H1 (cell line): ENCODE results near the gene CHST9. TPM values are rescaled to one million over a fixed set of nuclear protein-coding genes. Genes with fewer than 3 reads are reported as not detected.

ENCODE experiments used
- CTCF ChIA-PET: fragments of 300-600 bp; sonication (Branson Sonifier 250); formaldehyde crosslinking; loops from one replicate; lab custom pipeline; 2021; ENCODE audit not compliant: partially characterized antibody; lab: Charles Lee
- POLR2A ChIA-PET: fragments of 300-600 bp; sonication (Branson Sonifier 250); formaldehyde crosslinking; loops from one replicate; lab custom pipeline; 2021; ENCODE audit warnings: inconsistent platforms; ENCODE audit not compliant: partially characterized antibody; lab: Charles Lee
- DNase-seq, 2 experiments: peaks; one replicate each; pipeline versions ENCODE4 v3.0.0 to v3.0.0-alpha.2; 2010 to 2022; ENCODE audit warnings: low spot score in 2 of 2, low read depth in 1 of 2, mixed read lengths in 1 of 2
- FAIRE-seq: peaks from 2 replicates; lab custom pipeline; 2011; peaks lifted over from hg19 to GRCh38; lab: Jason Lieb, UNC
- H2AFZ ChIP-seq: 2 replicates; pipeline ENCODE4 v1.8.1; 2012; ENCODE audit warnings: low read length, inconsistent platforms
- H2AK5ac ChIP-seq: 2 replicates; pipeline ENCODE4 v1.6.1; 2013; ENCODE audit warnings: low read depth, low read length
- H2BK120ac ChIP-seq: replicated peaks from 2 replicates; pipeline ENCODE3; 2013; ENCODE audit warnings: low read depth, low read length, inconsistent platforms
- H2BK12ac ChIP-seq: 2 replicates; pipeline ENCODE4 v1.6.1; 2013; ENCODE audit warnings: low read depth, low read length
- H2BK15ac ChIP-seq: 2 replicates; pipeline ENCODE4 v1.6.1; 2013; ENCODE audit warnings: low read length
- H2BK20ac ChIP-seq: 2 replicates; pipeline ENCODE4 v1.6.1; 2013; ENCODE audit warnings: low read length
- H2BK5ac ChIP-seq: 2 replicates; pipeline ENCODE4 v1.6.1; 2013; ENCODE audit warnings: low read depth, low read length
- H3K14ac ChIP-seq: 2 replicates; pipeline ENCODE4 v1.6.1; 2013; ENCODE audit warnings: inconsistent platforms; ENCODE audit not compliant: insufficient read length
- H3K18ac ChIP-seq: 2 replicates; pipeline ENCODE4 v1.6.1; 2013; ENCODE audit warnings: low read length; ENCODE audit errors: extremely low read depth
- H3K23ac ChIP-seq: 2 replicates; pipeline ENCODE4 v1.6.1; 2013; ENCODE audit warnings: inconsistent platforms; ENCODE audit not compliant: insufficient read length
- H3K23me2 ChIP-seq: 2 replicates; pipeline ENCODE4 v1.6.1; 2013; ENCODE audit warnings: low read depth, low read length
- H3K27ac ChIP-seq: 2 replicates; pipeline ENCODE4 v1.6.1; 2011; ENCODE audit warnings: low read depth, low read length, inconsistent platforms
- H3K27me3 ChIP-seq, 4 experiments: replicated peaks in 1 of 4; 1 replicate in 1 of 4; 2 replicates in 3 of 4; pipeline versions ENCODE4 v1.6.1 to v1.8.1; 2011 to 2013; ENCODE audit warnings: low read length in 3 of 4, mild to moderate bottlenecking in 3 of 4, inconsistent platforms in 2 of 4, mixed read lengths in 2 of 4, moderate library complexity in 1 of 4; ENCODE audit not compliant: control insufficient read depth in 3 of 4, insufficient read depth in 3 of 4; ENCODE audit errors: extremely low read depth in 1 of 4
- H3K36me3 ChIP-seq, 4 experiments: 2 replicates each; pipeline versions ENCODE4 v1.6.1 to v1.8.1; 2011 to 2013; ENCODE audit warnings: mild to moderate bottlenecking in 4 of 4, low read length in 3 of 4, moderate library complexity in 2 of 4, control low read depth in 1 of 4, inconsistent platforms in 1 of 4; ENCODE audit not compliant: insufficient read depth in 4 of 4, control insufficient read depth in 2 of 4
- H3K4ac ChIP-seq: replicated peaks from 2 replicates; pipeline ENCODE3; 2013; ENCODE audit warnings: low read length, low read depth, mixed read lengths, inconsistent platforms; ENCODE audit not compliant: insufficient read length
- H3K4me1 ChIP-seq, 4 experiments: replicated peaks in 1 of 4; 1 replicate in 1 of 4; 2 replicates in 3 of 4; pipeline versions ENCODE4 v1.6.1 to v1.8.1; 2011 to 2013; ENCODE audit warnings: low read length in 3 of 4, inconsistent platforms in 2 of 4, mixed read lengths in 1 of 4; ENCODE audit not compliant: insufficient read depth in 4 of 4, control insufficient read depth in 3 of 4
- H3K4me2 ChIP-seq, 2 experiments: 2 replicates each; pipeline versions ENCODE4 v1.6.1 to v1.8.1; 2011 to 2013; ENCODE audit warnings: low read depth in 2 of 2, low read length in 2 of 2, control low read depth in 1 of 2, inconsistent platforms in 1 of 2, mild to moderate bottlenecking in 1 of 2; ENCODE audit not compliant: insufficient read depth in 1 of 2
- H3K4me3 ChIP-seq, 4 experiments: fragments of 200-600, 300-600 bp in 1 of 4; sonication (generic), shearing (Covaris generic), sonication (Bioruptor Twin) in 1 of 4; 2 replicates each; pipeline versions ENCODE4 v1.5.1 to v1.8.1; 2011 to 2016; ENCODE audit warnings: low read length in 4 of 4, low read depth in 3 of 4, control low read depth in 2 of 4, inconsistent platforms in 2 of 4, mild to moderate bottlenecking in 2 of 4, mixed read lengths in 1 of 4, moderate library complexity in 1 of 4; ENCODE audit not compliant: insufficient read depth in 2 of 4; ENCODE audit errors: extremely low read depth in 1 of 4
- H3K56ac ChIP-seq: replicated peaks from 2 replicates; pipeline ENCODE3; 2013; ENCODE audit warnings: low read depth, mild to moderate bottlenecking, mixed read lengths, low read length, inconsistent platforms; ENCODE audit not compliant: insufficient read length
- H3K79me1 ChIP-seq: 2 replicates; pipeline ENCODE4 v1.6.1; 2013; ENCODE audit warnings: low read depth, low read length, control low read depth
- H3K79me2 ChIP-seq, 2 experiments: 2 replicates each; pipeline versions ENCODE4 v1.6.1 to v1.8.1; 2012 to 2013; ENCODE audit warnings: low read length in 2 of 2, mild to moderate bottlenecking in 2 of 2, inconsistent platforms in 1 of 2; ENCODE audit not compliant: insufficient read depth in 2 of 2, control insufficient read depth in 1 of 2
- H3K9ac ChIP-seq, 4 experiments: replicated peaks in 1 of 4; 1 replicate in 1 of 4; 2 replicates in 3 of 4; pipeline versions ENCODE4 v1.6.1 to v1.8.1; 2011 to 2013; ENCODE audit warnings: low read depth in 3 of 4, low read length in 3 of 4, control low read depth in 2 of 4, mild to moderate bottlenecking in 2 of 4, moderate library complexity in 2 of 4, inconsistent platforms in 1 of 4; ENCODE audit errors: extremely low read depth in 1 of 4
- H3K9me3 ChIP-seq, 2 experiments: 2 replicates each; pipeline versions ENCODE4 v1.6.1 to v1.8.1; 2012 to 2013; ENCODE audit warnings: mild to moderate bottlenecking in 2 of 2, moderate library complexity in 2 of 2, control low read depth in 1 of 2, inconsistent platforms in 1 of 2, low read depth in 1 of 2, low read length in 1 of 2, mixed read lengths in 1 of 2; ENCODE audit not compliant: insufficient read depth in 2 of 2
- H4K20me1 ChIP-seq, 2 experiments: replicated peaks in 1 of 2; 2 replicates each; pipeline versions ENCODE3 to v1.8.1; 2011 to 2013; ENCODE audit warnings: inconsistent platforms in 2 of 2, low read length in 2 of 2, mild to moderate bottlenecking in 1 of 2; ENCODE audit not compliant: insufficient read depth in 2 of 2, control insufficient read depth in 1 of 2
- H4K5ac ChIP-seq: 2 replicates; pipeline ENCODE4 v1.6.1; 2013; ENCODE audit warnings: low read length, low read depth, mixed read lengths, inconsistent platforms; ENCODE audit not compliant: insufficient read length
- H4K8ac ChIP-seq: 2 replicates; pipeline ENCODE4 v1.8.0; 2013; ENCODE audit warnings: mild to moderate bottlenecking, moderate library complexity, low read length, inconsistent platforms; ENCODE audit not compliant: insufficient read depth; ENCODE audit errors: extremely low read depth
- H4K91ac ChIP-seq: replicated peaks from 2 replicates; pipeline ENCODE3; 2013; ENCODE audit warnings: low read length, mixed read lengths, inconsistent platforms; ENCODE audit not compliant: insufficient read length
- EZH2 ChIP-seq: fragments of 200-600 bp; sonication (generic); IDR thresholded peaks from 2 replicates; pipeline ENCODE4 v1.7.1; 2012; ENCODE audit warnings: low read depth, mild to moderate bottlenecking, moderate library complexity, low read length, inconsistent platforms; ENCODE audit not compliant: severe bottlenecking
- JUND ChIP-seq: IDR thresholded peaks from 2 replicates; pipeline ENCODE4 v1.6.1; 2011; ENCODE audit warnings: mild to moderate bottlenecking, improper control_type of control experiment, low read length
- KDM5A ChIP-seq: fragments of 200-600 bp; IDR thresholded peaks from 2 replicates; pipeline ENCODE4 v1.7.1; 2012; ENCODE audit warnings: mild to moderate bottlenecking, low read length, inconsistent platforms, mixed read lengths
- TEAD4 ChIP-seq: IDR thresholded peaks from 2 replicates; pipeline ENCODE4 v1.6.1; 2012; ENCODE audit warnings: low read depth, low read length, inconsistent platforms, mixed read lengths
- WGBS, 2 experiments: shearing (Covaris generic) in 1 of 2; methylation state at CpG; one replicate each; pipeline versions ENCODE4 v1.1.6 to v1.1.7; 2013 to 2015; ENCODE audit warnings: low lambda C conversion rate in 2 of 2, mixed read lengths in 2 of 2, inconsistent platforms in 1 of 2, low coverage in 1 of 2, missing lambda C conversion rate in 1 of 2; ENCODE audit not compliant: insufficient replicate concordance in 2 of 2, insufficient coverage in 1 of 2, insufficient read length in 1 of 2; ENCODE audit errors: extremely low coverage in 1 of 2, missing lambda C conversion rate in 1 of 2; 5-methylcytosine and 5-hydroxymethylcytosine counted together
- polyA plus RNA-seq, 7 experiments: library from polyadenylated mRNA; depleted of rRNA in 3 of 7; stranded (reverse) in 5 of 7; unstranded in 2 of 7; fragments of >200 nt in 5 of 7; fragments of 200-250 nt in 2 of 7; gene quantifications; 1 replicate in 5 of 7; 2 replicates in 1 of 7; 4 replicates in 1 of 7; pipeline versions ENCODE4 v1.2.1 to v1.2.3, GENCODE V29; 2011 to 2013; ENCODE audit warnings: missing spikeins in 2 of 7, mixed read lengths in 2 of 7
- total RNA-seq: library from RNA; stranded (reverse); fragmentation: NEBNext Ultra II Directional; extraction: Animal tissue kit (Norgen Biotek cat#: 25700); gene quantifications from 2 replicates; pipeline ENCODE4 v1.2.1, GENCODE V29; 2021

Gene CHST9
- total and polyA plus RNA-seq, 2 of the 8 experiments (the other 6 are each of a cell fraction or from before 2014, with no cell fraction given) = 3.2 to 24.3 TPM

DNA sequence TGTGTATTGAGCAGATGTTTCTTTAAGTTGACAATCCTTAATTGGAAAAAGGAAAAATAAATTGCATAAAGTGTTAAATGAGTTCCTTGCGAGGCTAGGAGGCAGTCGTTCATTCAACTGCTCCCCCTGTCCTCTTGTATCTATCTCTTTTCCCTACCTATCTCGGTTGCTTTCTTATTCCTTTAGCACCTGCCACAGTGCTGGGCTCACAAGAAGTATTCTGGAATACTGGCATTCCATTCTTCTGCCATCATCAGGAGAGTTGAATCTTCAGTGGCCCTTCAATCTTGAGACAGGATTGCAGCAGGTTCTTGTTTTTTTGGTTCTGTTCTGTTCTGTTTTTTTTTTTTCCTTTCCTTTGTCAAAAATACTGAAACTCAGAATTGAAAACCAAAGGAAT is 176.5 kb downstream of the CHST9 start:
- no peak overlapping the region for H3K4ac ChIP-seq
- no peak overlapping the region for H2BK15ac ChIP-seq
- H4K20me1 ChIP-seq = no peaks in the 10 kb centered on the region
- no peak overlapping the region for H3K4me2 ChIP-seq
- no peaks in the 10 kb centered on the region for H3K27me3 ChIP-seq
- no peak overlapping the region for H2AFZ ChIP-seq
- DNase-seq = no peak
- no peak overlapping the region for H2BK20ac ChIP-seq
- no peak overlapping the region for H2BK120ac ChIP-seq
- H3K23ac ChIP-seq = no peak overlapping the region
- H3K79me2 ChIP-seq = no peaks in the 10 kb centered on the region
- no peaks in the 10 kb centered on the region for H3K36me3 ChIP-seq
- no peaks in the 10 kb centered on the region for H3K9me3 ChIP-seq
- H3K4me1 ChIP-seq = no peaks in the 10 kb centered on the region
- H4K8ac ChIP-seq = no peak overlapping the region
- no peaks in the 10 kb centered on the region; the same call in 1 of the 2 replicates for H3K79me1 ChIP-seq
- POLR2A ChIA-PET = no interaction called here
- H3K4me3 ChIP-seq = no peak overlapping the region
- CTCF ChIA-PET = no interaction called here
- H2BK12ac ChIP-seq = no peak overlapping the region
- H2BK5ac ChIP-seq = no peak overlapping the region
- no peak overlapping the region for H3K27ac ChIP-seq
- no peak overlapping the region for H3K9ac ChIP-seq
- H3K23me2 ChIP-seq = no peaks in the 10 kb centered on the region
- WGBS, 2 experiments = 59% methylated on average over 3 of the region's 3 CpGs; no CpG with 5 or more reads in 1 of the 2 experiments
- no peak overlapping the region for H3K56ac ChIP-seq
- no peak overlapping the region for H4K5ac ChIP-seq
- no peak for FAIRE-seq
- no peak overlapping the region for H3K14ac ChIP-seq
- no peak overlapping the region for H3K18ac ChIP-seq
- TF ChIP-seq EZH2 (no peak), KDM5A (no peak), TEAD4 (no peak), JUND (peak; percentile 27; the same call in 1 of the 2 replicates)
- H4K91ac ChIP-seq = no peak overlapping the region
- H2AK5ac ChIP-seq = no peak overlapping the region
